ENCODE measurements around the gene ADGRE1. TPM values are rescaled to one million over a fixed set of nuclear protein-coding genes. Genes with fewer than 3 reads are reported as not detected.

Gene ADGRE1
- total RNA-seq, 1 donor from 2014 or later = not detected

DNA sequence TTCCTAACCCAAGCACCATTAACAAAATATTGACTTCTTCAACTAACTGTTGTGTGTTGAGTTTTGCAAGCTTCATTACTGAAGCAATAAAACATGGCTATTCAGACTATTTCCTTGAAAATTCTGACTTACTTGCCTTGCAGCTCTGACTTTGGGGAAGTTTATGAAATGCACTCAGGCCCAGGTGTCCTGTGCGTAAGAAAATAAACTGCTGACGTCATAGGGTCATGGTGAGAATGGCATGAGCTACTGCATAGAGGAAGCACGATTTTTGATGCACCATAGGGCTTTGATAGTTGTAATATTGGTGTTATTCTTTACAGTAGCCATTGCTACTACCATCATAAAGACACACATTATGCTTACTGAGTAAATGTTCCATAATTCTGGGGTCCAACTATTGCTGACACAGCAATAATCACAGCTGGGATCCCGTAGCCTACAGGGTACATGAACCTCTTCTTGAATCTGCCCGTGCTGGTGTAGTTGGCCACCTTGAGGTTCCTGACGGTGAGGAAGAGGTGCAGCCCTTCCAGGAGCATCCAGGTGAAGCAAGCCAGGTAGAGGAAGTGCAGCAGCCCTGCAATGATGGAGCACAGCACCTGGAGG, 76.0 kb downstream of the ADGRE1 start:
- H3K27me3 Mint-ChIP-seq (ENCODE audit: unreplicated experiment) = no peaks in the 10 kb centered on the region
- H3K4me1 Mint-ChIP-seq (ENCODE audit: unreplicated experiment) = no peaks in the 10 kb centered on the region
- no peaks in the 10 kb centered on the region for H3K36me3 Mint-ChIP-seq (ENCODE audit: unreplicated experiment)
- TF ChIP-seq, protein P1, sequence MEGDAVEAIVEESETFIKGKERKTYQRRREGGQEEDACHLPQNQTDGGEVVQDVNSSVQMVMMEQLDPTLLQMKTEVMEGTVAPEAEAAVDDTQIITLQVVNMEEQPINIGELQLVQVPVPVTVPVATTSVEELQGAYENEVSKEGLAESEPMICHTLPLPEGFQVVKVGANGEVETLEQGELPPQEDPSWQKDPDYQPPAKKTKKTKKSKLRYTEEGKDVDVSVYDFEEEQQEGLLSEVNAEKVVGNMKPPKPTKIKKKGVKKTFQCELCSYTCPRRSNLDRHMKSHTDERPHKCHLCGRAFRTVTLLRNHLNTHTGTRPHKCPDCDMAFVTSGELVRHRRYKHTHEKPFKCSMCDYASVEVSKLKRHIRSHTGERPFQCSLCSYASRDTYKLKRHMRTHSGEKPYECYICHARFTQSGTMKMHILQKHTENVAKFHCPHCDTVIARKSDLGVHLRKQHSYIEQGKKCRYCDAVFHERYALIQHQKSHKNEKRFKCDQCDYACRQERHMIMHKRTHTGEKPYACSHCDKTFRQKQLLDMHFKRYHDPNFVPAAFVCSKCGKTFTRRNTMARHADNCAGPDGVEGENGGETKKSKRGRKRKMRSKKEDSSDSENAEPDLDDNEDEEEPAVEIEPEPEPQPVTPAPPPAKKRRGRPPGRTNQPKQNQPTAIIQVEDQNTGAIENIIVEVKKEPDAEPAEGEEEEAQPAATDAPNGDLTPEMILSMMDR (IDR thresholded peaks at IDR 0.05) = no peak
- no peak overlapping the region for H3K4me3 Mint-ChIP-seq (ENCODE audit: unreplicated experiment)
- peaks cover 17% of the 10 kb centered on the region for H3K9me3 Mint-ChIP-seq (ENCODE audit: unreplicated experiment)
- no peak overlapping the region for H3K27ac Mint-ChIP-seq (ENCODE audit: unreplicated experiment)
- DNase-seq (ENCODE audit: extremely low spot score, unreplicated experiment) = no peak

DNA sequence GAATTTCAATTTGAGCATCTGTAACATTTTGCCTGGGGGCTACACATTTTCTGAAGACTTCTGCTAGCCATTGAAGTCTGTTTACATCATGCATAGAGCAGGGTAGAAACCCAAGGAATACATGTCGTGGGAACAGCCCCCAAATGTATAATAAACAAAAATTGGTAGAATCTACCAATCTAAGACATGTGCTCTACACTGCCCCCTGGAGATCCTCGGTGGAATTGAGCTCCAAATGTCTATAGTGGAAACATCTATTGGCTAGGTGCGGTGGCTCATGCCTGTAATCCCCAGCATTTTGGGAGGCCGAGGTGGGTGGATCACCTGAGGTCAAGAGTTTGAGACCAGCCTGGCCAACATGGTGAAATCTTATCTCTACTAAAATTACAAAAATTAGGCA, 76.6 kb downstream of the ADGRE1 start:
- DNase-seq (ENCODE audit: extremely low spot score, unreplicated experiment) = no peak
- no peak overlapping the region for H3K4me3 Mint-ChIP-seq (ENCODE audit: unreplicated experiment)
- H3K36me3 Mint-ChIP-seq (ENCODE audit: unreplicated experiment) = no peaks in the 10 kb centered on the region
- H3K4me1 Mint-ChIP-seq (ENCODE audit: unreplicated experiment) = no peaks in the 10 kb centered on the region
- H3K27me3 Mint-ChIP-seq (ENCODE audit: unreplicated experiment) = no peaks in the 10 kb centered on the region
- TF ChIP-seq, protein P1 (IDR thresholded peaks at IDR 0.05) = no peak
- no peak overlapping the region for H3K27ac Mint-ChIP-seq (ENCODE audit: unreplicated experiment)
- H3K9me3 Mint-ChIP-seq (ENCODE audit: unreplicated experiment) = peaks cover 17% of the 10 kb centered on the region

DNA sequence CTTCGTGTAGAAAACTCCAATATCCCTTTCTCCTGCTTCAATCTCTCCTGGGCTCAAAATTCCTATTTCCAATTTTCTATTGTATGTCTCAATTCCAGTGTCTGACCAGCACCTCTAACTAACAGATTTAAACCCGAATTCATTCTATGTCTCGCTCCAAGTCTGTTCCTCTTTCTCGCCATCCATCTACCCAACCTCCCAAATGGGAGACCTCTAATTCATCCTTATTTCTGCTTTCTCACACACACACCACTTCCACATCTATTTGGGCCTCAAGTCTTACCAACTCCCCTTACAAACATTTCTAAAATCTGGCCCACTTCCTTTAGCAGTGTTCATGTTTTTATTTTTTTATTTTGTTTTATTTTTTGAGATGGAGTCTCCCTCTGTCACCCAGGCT, 80.6 kb downstream of the ADGRE1 start:
- peaks cover 11% of the 10 kb centered on the region for H3K9me3 Mint-ChIP-seq (ENCODE audit: unreplicated experiment)
- no peak for DNase-seq (ENCODE audit: extremely low spot score, unreplicated experiment)
- H3K4me3 Mint-ChIP-seq (ENCODE audit: unreplicated experiment) = no peak overlapping the region
- no peaks in the 10 kb centered on the region for H3K4me1 Mint-ChIP-seq (ENCODE audit: unreplicated experiment)
- no peaks in the 10 kb centered on the region for H3K27me3 Mint-ChIP-seq (ENCODE audit: unreplicated experiment)
- no peaks in the 10 kb centered on the region for H3K36me3 Mint-ChIP-seq (ENCODE audit: unreplicated experiment)
- H3K27ac Mint-ChIP-seq (ENCODE audit: unreplicated experiment) = no peak overlapping the region
- TF ChIP-seq, protein P1 (IDR thresholded peaks at IDR 0.05) = no peak

DNA sequence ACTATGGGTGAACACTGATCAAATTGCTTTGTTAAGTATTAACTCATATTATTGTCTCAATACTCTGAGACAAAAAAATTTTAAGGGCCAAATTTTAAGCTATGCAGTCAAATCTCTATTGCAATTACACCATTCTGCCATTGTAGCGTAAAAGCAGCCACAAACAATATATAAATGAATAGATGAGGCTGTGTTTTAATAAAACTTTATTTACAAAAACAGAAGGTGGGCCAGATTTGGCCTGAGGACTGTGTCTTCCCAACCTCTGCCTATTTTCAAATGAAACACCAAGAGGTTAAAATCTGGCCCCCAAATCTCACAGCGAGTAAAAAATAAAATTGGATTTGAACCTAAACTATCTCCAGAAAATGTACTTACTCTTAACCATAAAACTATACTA, 82.1 kb downstream of the ADGRE1 start:
- H3K4me3 Mint-ChIP-seq (ENCODE audit: unreplicated experiment) = no peak overlapping the region
- H3K36me3 Mint-ChIP-seq (ENCODE audit: unreplicated experiment) = no peaks in the 10 kb centered on the region
- peaks cover 10% of the 10 kb centered on the region for H3K9me3 Mint-ChIP-seq (ENCODE audit: unreplicated experiment)

DNA sequence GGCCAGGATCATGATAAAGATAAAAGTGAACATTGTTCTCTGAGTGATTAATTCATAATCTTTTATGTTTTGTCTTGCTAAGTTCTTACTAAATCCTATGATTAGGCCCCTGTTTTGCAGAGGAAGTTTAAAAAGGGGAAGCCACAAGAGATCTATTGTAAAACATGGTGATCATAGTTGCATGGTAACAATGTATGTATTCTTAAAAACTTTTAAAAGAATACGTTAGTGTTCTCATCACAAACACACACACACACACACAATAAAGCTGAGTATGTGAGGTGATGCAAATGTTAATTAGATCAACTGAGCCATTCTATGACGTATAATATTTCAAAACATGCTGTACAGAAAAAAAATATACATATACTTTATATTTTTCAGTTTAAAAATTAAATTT, 82.6 kb downstream of the ADGRE1 start:
- Mint-ChIP-seq H3K4me1 (ENCODE audit: unreplicated experiment) (no peaks in the 10 kb centered on the region), H3K9me3 (ENCODE audit: unreplicated experiment) (peaks cover 10% of the 10 kb centered on the region), H3K27ac (ENCODE audit: unreplicated experiment) (no peak overlapping the region), H3K36me3 (ENCODE audit: unreplicated experiment) (no peaks in the 10 kb centered on the region), H3K4me3 (ENCODE audit: unreplicated experiment) (no peak overlapping the region), H3K27me3 (ENCODE audit: unreplicated experiment) (no peaks in the 10 kb centered on the region)
- TF ChIP-seq, protein P1 (IDR thresholded peaks at IDR 0.05) = no peak
- DNase-seq (ENCODE audit: extremely low spot score, unreplicated experiment) = no peak

More for the DNA sequence above, 82.1 kb downstream of the ADGRE1 start:
- TF ChIP-seq, protein P1 (IDR thresholded peaks at IDR 0.05) = no peak
- no peak for DNase-seq (ENCODE audit: extremely low spot score, unreplicated experiment)
- H3K27me3 Mint-ChIP-seq (ENCODE audit: unreplicated experiment) = no peaks in the 10 kb centered on the region
- H3K4me1 Mint-ChIP-seq (ENCODE audit: unreplicated experiment) = no peaks in the 10 kb centered on the region
- H3K27ac Mint-ChIP-seq (ENCODE audit: unreplicated experiment) = no peak overlapping the region
